PC-9 (cell line): ENCODE results near the gene TNIP2. TPM values are rescaled to one million over a fixed set of nuclear protein-coding genes. Genes with fewer than 3 reads are reported as not detected.

Experiments
- BruUV-seq: library from RNA; stranded (reverse); fragments of 400-500 nt; replicated peaks from 2 replicates; lab custom pipeline; 2021; lab: Mats Ljungman, UMichigan
- CTCF ChIA-PET: fragments of 300-600 bp; sonication (Branson Sonifier 250); formaldehyde crosslinking; loops from one replicate; lab custom pipeline; 2022; ENCODE audit warnings: antibody characterized with exemption; lab: Charles Lee
- POLR2A ChIA-PET: fragments of 300-600 bp; sonication (Branson Sonifier 250); formaldehyde crosslinking; loops from one replicate; lab custom pipeline; 2022; ENCODE audit warnings: antibody characterized with exemption; ENCODE audit not compliant: unreplicated experiment; lab: Charles Lee
- DNase-seq, 2 experiments: peaks; one replicate each; pipeline versions ENCODE4 v3.0.0 to v3.0.0-alpha.2; 2015 to 2022; ENCODE audit warnings: mixed read lengths in 1 of 2
- H2AFZ ChIP-seq: fragments of 200-600 bp; sonication (generic); 2 replicates; pipeline ENCODE4 v1.8.1; 2017; ENCODE audit warnings: antibody characterized with exemption
- H3F3A ChIP-seq: fragments of 200-600 bp; sonication (generic); 2 replicates; pipeline ENCODE4 v1.8.1; 2017; ENCODE audit warnings: antibody characterized with exemption, mild to moderate bottlenecking, low read depth; ENCODE audit not compliant: insufficient read depth
- H3K27ac ChIP-seq: fragments of 200-600 bp; sonication (generic); 2 replicates; pipeline ENCODE4 v1.6.1; 2016; ENCODE audit warnings: mixed run types
- H3K27me3 ChIP-seq: fragments of 200-600 bp; sonication (generic); 2 replicates; pipeline ENCODE4 v1.6.1; 2016; ENCODE audit warnings: low read depth, mixed run types; ENCODE audit not compliant: insufficient read depth
- H3K36me3 ChIP-seq: fragments of 200-600 bp; sonication (generic); 2 replicates; pipeline ENCODE4 v1.6.1; 2016; ENCODE audit warnings: low read depth, mixed run types
- H3K4me1 ChIP-seq: fragments of 200-600 bp; sonication (generic); replicated peaks from 2 replicates; pipeline ENCODE4 v1.6.1; 2016; ENCODE audit warnings: mixed run types; ENCODE audit not compliant: insufficient read depth
- H3K4me2 ChIP-seq: fragments of 200-600 bp; sonication (generic); 2 replicates; pipeline ENCODE4 v1.6.1; 2017; ENCODE audit warnings: mixed run types
- H3K4me3 ChIP-seq: fragments of 200-600 bp; sonication (generic); 2 replicates; pipeline ENCODE4 v1.6.1; 2016; ENCODE audit warnings: mixed run types
- H3K79me2 ChIP-seq: fragments of 200-600 bp; sonication (generic); 2 replicates; pipeline ENCODE4 v1.6.1; 2017; ENCODE audit warnings: low read depth, mixed run types
- H3K9me2 ChIP-seq: fragments of 200-600 bp; sonication (generic); 2 replicates; pipeline ENCODE4 v1.8.1; 2017; ENCODE audit warnings: mild to moderate bottlenecking; ENCODE audit not compliant: insufficient read depth
- H3K9me3 ChIP-seq: fragments of 200-600 bp; sonication (generic); 2 replicates; pipeline ENCODE4 v1.8.1; 2016; ENCODE audit warnings: low read depth; ENCODE audit not compliant: insufficient read depth
- H4K20me1 ChIP-seq: fragments of 200-600 bp; sonication (generic); 2 replicates; pipeline ENCODE4 v1.8.1; 2017; ENCODE audit not compliant: insufficient read depth
- CTCF ChIP-seq: fragments of 200-600 bp; sonication (generic); conservative IDR thresholded peaks from 2 replicates; pipeline ENCODE4 v1.6.1; 2017; ENCODE audit warnings: mixed run types, antibody characterized with exemption, mild to moderate bottlenecking, moderate library complexity
- EZH2 ChIP-seq: fragments of 200-600 bp; sonication (generic); IDR thresholded peaks from 2 replicates; pipeline ENCODE4 v1.8.0; 2017; ENCODE audit warnings: antibody characterized with exemption, low read depth
- intact Hi-C: fragments of 100-400 bp; cut with micrococcal nuclease; formaldehyde crosslinking; loops from one replicate; pipeline ENCODE4 v1.10.0; 2022; ENCODE audit not compliant: unreplicated experiment
- total RNA-seq: library from RNA; stranded (reverse); gene quantifications from 2 replicates; pipeline ENCODE4 v1.2.3, GENCODE V29; 2021

Gene TNIP2
- total RNA-seq, 1 experiment from 2014 or later, result 37.1 TPM

GRCh38 chr4:2787230-2788100 is 31.3 kb upstream of the TNIP2 start:
- Histone ChIP-seq H4K20me1 (no peaks in the 10 kb centered on the region), H3K36me3 (no peaks in the 10 kb centered on the region), H3F3A (peaks cover 3% of the 10 kb centered on the region; the same call in 1 of the 2 replicates), H3K9me2 (no peaks in the 10 kb centered on the region), H3K27ac (no peak overlapping the region), H2AFZ (no peak overlapping the region), H3K4me1 (0 out of 2 replicates have a peak, but pooled peaks cover 7% of the 10 kb centered on the region), H3K79me2 (no peaks in the 10 kb centered on the region), H3K4me2 (no peak overlapping the region), H3K27me3 (no peaks in the 10 kb centered on the region), H3K9me3 (no peaks in the 10 kb centered on the region), H3K4me3 (no peak overlapping the region)
- intact Hi-C loops, result no loop called here
- CTCF ChIA-PET, result interaction anchor here (0.5 kb wide), 1 partner anchor 15 kb away, joined by 4 read pairs; no protein-coding TSS in a partner anchor
- no peak for TF ChIP-seq EZH2
- DNase-seq, result no peak
- POLR2A ChIA-PET, result no interaction called here
- no TSS peak for BruUV-seq

GRCh38 chr4:2786794-2787229 is 30.7 kb upstream of the TNIP2 start:
- no peaks in the 10 kb centered on the region for H4K20me1 ChIP-seq
- H3K27ac ChIP-seq, result no peak overlapping the region
- no peak for DNase-seq
- H3K9me2 ChIP-seq, result no peaks in the 10 kb centered on the region
- H3K4me1 ChIP-seq, result 0 out of 2 replicates have a peak, but pooled peaks cover 7% of the 10 kb centered on the region
- intact Hi-C loops, result no loop called here
- ChIA-PET POLR2A (no interaction called here), CTCF (no interaction called here)
- TF ChIP-seq CTCF (no peak), EZH2 (no peak)
- H3K27me3 ChIP-seq, result no peaks in the 10 kb centered on the region
- no TSS peak for BruUV-seq
- no peak overlapping the region for H3K4me3 ChIP-seq
- H3F3A ChIP-seq, result no peaks in the 10 kb centered on the region; the same call in 1 of the 2 replicates
- H3K36me3 ChIP-seq, result no peaks in the 10 kb centered on the region
- no peaks in the 10 kb centered on the region for H3K79me2 ChIP-seq
- no peak overlapping the region for H2AFZ ChIP-seq
- no peaks in the 10 kb centered on the region for H3K9me3 ChIP-seq
- H3K4me2 ChIP-seq, result no peak overlapping the region

GRCh38 chr4:2786152-2786671 is 30.1 kb upstream of the TNIP2 start:
- intact Hi-C loops, result no loop called here
- no peak for DNase-seq
- Histone ChIP-seq H3K79me2 (no peaks in the 10 kb centered on the region), H3F3A (no peaks in the 10 kb centered on the region), H3K9me3 (no peaks in the 10 kb centered on the region), H3K27ac (no peak overlapping the region), H3K4me1 (0 out of 2 replicates have a peak, but pooled peaks cover 7% of the 10 kb centered on the region), H3K27me3 (no peaks in the 10 kb centered on the region), H3K36me3 (no peaks in the 10 kb centered on the region), H3K4me3 (no peak overlapping the region), H4K20me1 (no peaks in the 10 kb centered on the region), H3K4me2 (no peak overlapping the region), H3K9me2 (no peaks in the 10 kb centered on the region), H2AFZ (no peak overlapping the region)
- BruUV-seq, result no TSS peak
- ChIA-PET POLR2A (no interaction called here), CTCF (no interaction called here)
- no peak for TF ChIP-seq CTCF
- no peak for TF ChIP-seq EZH2
